HepG2 (cell line): ENCODE data around the gene SMARCA4. TPM values are rescaled to one million over a fixed set of nuclear protein-coding genes. Genes with fewer than 3 reads are reported as not detected.

Experiments used
- ATF1 ChIP-seq: IDR thresholded peaks from 2 replicates; pipeline ENCODE4 v1.6.1; 2016; ENCODE audit warnings: mild to moderate bottlenecking, control low read depth
- ATF7-NPFF ChIP-seq: sonication (generic); formaldehyde crosslinking; IDR thresholded peaks from 2 replicates; pipeline ENCODE4 v1.8.1; 2023; ENCODE audit warnings: mild to moderate bottlenecking, low read depth, missing genetic modification reagents, moderate library complexity
- DR1 ChIP-seq: sonication (generic); formaldehyde crosslinking; IDR thresholded peaks from 2 replicates; pipeline ENCODE4 v1.8.0; 2021; ENCODE audit warnings: mild to moderate bottlenecking, missing genetic modification reagents, inconsistent platforms
- HMG20A ChIP-seq: IDR thresholded peaks from 2 replicates; pipeline ENCODE4 v1.6.1; 2016; ENCODE audit warnings: borderline replicate concordance
- LCORL ChIP-seq, 2 experiments: fragments of 450-650 bp in 1 of 2; sonication (generic) in 1 of 2; formaldehyde crosslinking in 1 of 2; IDR thresholded peaks; 2 replicates each; pipeline versions ENCODE4 v1.5.0 to v1.6.1; 2017 to 2020; ENCODE audit warnings: antibody characterized with exemption in 1 of 2, missing genetic modification reagents in 1 of 2
- MAFG ChIP-seq: sonication (generic); formaldehyde crosslinking; IDR thresholded peaks from 2 replicates; pipeline ENCODE4 v1.5.1; 2020; ENCODE audit warnings: mild to moderate bottlenecking, missing genetic modification reagents
- MYC ChIP-seq: sonication (generic); formaldehyde crosslinking; IDR thresholded peaks from 2 replicates; pipeline ENCODE4 v1.9.0; 2021; ENCODE audit warnings: missing genetic modification reagents, borderline replicate concordance
- PAWR ChIP-seq: sonication (generic); formaldehyde crosslinking; IDR thresholded peaks from 2 replicates; pipeline ENCODE4 v1.4.0; 2020; ENCODE audit warnings: missing genetic modification reagents, mild to moderate bottlenecking, borderline replicate concordance
- POLR2A ChIP-seq, 2 experiments: IDR thresholded peaks; 2 replicates each; pipeline ENCODE4 v1.6.1; 2011; ENCODE audit warnings: low read depth in 2 of 2, low read length in 2 of 2, mild to moderate bottlenecking in 1 of 2, moderate library complexity in 1 of 2; ENCODE audit not compliant: insufficient read depth in 1 of 2
- STAG1 ChIP-seq: sonication (generic); formaldehyde crosslinking; IDR thresholded peaks from 2 replicates; pipeline ENCODE4 v1.4.0; 2020; ENCODE audit warnings: missing genetic modification reagents
- TCF7 ChIP-seq: sonication (generic); IDR thresholded peaks from 2 replicates; pipeline ENCODE4 v1.6.1; 2016; ENCODE audit warnings: antibody characterized with exemption, low read depth
- ZBTB20 ChIP-seq: sonication (generic); formaldehyde crosslinking; IDR thresholded peaks from 2 replicates; pipeline ENCODE4 v1.8.1; 2023; ENCODE audit warnings: missing genetic modification reagents, low read depth, mild to moderate bottlenecking, borderline replicate concordance
- ZFX ChIP-seq: sonication (generic); formaldehyde crosslinking; IDR thresholded peaks from 2 replicates; pipeline ENCODE4 v1.4.0; 2020; ENCODE audit warnings: mild to moderate bottlenecking, low read depth, missing genetic modification reagents, moderate library complexity
- ZNF552 ChIP-seq: sonication (generic); formaldehyde crosslinking; IDR thresholded peaks from 2 replicates; pipeline ENCODE4 v1.9.0; 2022; ENCODE audit warnings: missing genetic modification reagents, mild to moderate bottlenecking, borderline replicate concordance
- ZNF737 ChIP-seq: sonication (generic); formaldehyde crosslinking; IDR thresholded peaks from 2 replicates; pipeline ENCODE4 v1.5.0; 2020; ENCODE audit warnings: missing genetic modification reagents, mild to moderate bottlenecking, borderline replicate concordance
- ZNF850 ChIP-seq: sonication (generic); formaldehyde crosslinking; conservative IDR thresholded peaks from 2 replicates; pipeline ENCODE4 v1.9.0; 2021; ENCODE audit warnings: mild to moderate bottlenecking, missing genetic modification reagents
- ZSCAN22 ChIP-seq: sonication (generic); formaldehyde crosslinking; IDR thresholded peaks from 2 replicates; pipeline ENCODE4 v1.4.0; 2020; ENCODE audit warnings: mild to moderate bottlenecking, missing genetic modification reagents
- polyA plus RNA-seq, 8 experiments: library from polyadenylated mRNA; depleted of rRNA in 3 of 8; stranded (reverse) in 7 of 8; unstranded in 1 of 8; fragments of >200 nt; fragmentation: Illumina TruSeq in 4 of 8; extraction: Trizol in 4 of 8; gene quantifications; 2 replicates each; pipeline versions ENCODE4 v1.2.1 to v1.2.3, GENCODE V29; 2011 to 2016; ENCODE audit warnings: low read depth in 4 of 8, missing spikeins in 1 of 8, mixed read lengths in 1 of 8; ENCODE audit not compliant: insufficient read depth in 1 of 8
- total RNA-seq, 5 experiments: library from RNA; depleted of rRNA; stranded (reverse); fragments of >200 nt; fragmentation: Illumina TruSeq; extraction: Trizol; gene quantifications; 2 replicates each; pipeline ENCODE4 v1.2.3, GENCODE V29; 2016; ENCODE audit warnings: low read depth in 1 of 5
- TF ChIP-seq, protein P1 (sequence below): sonication (generic); formaldehyde crosslinking; IDR thresholded peaks from 2 replicates; pipeline ENCODE4 v1.4.0; 2020; ENCODE audit warnings: missing genetic modification reagents
- TF ChIP-seq, protein P2 (sequence below): sonication (generic); formaldehyde crosslinking; IDR thresholded peaks from 2 replicates; pipeline ENCODE4 v1.4.0; 2020; ENCODE audit warnings: missing genetic modification reagents, mild to moderate bottlenecking, borderline replicate concordance
- TF ChIP-seq, protein P3 (sequence below): IDR thresholded peaks from 2 replicates; pipeline ENCODE4 v1.6.1; 2012; ENCODE audit warnings: low read depth, low read length, improper control_type of control experiment
- TF ChIP-seq, protein P4 (sequence below): IDR thresholded peaks from 2 replicates; pipeline ENCODE4 v1.6.1; 2016
- TF ChIP-seq, protein P5 (sequence below): sonication (generic); formaldehyde crosslinking; IDR thresholded peaks from 2 replicates; pipeline ENCODE4 v1.5.0; 2020; ENCODE audit warnings: mild to moderate bottlenecking, low read depth, missing genetic modification reagents, borderline replicate concordance

SMARCA4 gene
- total and polyA plus RNA-seq, 2 of the 13 experiments (the other 11 are each of a cell fraction or from before 2014, with no cell fraction given): 25.4 to 45.9 TPM

DNA sequence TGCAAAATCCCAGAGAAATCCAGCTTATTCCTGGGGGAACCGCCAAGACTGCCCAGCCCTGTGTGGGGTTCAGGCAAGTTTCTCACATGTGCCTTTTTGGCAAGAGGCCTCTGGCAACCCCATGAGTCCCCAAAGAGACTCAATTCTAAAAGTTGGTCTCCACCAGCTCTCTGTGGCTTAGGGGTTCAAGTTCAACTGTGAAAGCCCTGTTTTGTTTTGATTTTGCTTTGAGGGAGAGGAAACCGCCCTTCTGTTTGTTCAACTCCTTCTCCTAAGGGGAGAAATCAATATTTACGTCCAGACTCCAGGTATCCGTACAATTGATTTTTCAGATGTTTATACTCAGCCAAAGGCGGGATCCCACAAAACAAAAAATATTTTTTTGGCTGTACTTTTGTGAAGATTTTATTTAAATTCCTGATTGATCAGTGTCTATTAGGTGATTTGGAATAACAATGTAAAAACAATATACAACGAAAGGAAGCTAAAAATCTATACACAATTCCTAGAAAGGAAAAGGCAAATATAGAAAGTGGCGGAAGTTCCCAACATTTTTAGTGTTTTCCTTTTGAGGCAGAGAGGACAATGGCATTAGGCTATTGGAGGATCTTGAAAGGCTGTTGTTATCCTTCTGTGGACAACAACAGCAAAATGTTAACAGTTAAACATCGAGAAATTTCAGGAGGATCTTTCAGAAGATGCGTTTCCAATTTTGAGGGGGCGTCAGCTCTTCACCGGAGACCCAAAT, 127.8 kb downstream of the SMARCA4 start (continued):
- TF ChIP-seq, protein P1, sequence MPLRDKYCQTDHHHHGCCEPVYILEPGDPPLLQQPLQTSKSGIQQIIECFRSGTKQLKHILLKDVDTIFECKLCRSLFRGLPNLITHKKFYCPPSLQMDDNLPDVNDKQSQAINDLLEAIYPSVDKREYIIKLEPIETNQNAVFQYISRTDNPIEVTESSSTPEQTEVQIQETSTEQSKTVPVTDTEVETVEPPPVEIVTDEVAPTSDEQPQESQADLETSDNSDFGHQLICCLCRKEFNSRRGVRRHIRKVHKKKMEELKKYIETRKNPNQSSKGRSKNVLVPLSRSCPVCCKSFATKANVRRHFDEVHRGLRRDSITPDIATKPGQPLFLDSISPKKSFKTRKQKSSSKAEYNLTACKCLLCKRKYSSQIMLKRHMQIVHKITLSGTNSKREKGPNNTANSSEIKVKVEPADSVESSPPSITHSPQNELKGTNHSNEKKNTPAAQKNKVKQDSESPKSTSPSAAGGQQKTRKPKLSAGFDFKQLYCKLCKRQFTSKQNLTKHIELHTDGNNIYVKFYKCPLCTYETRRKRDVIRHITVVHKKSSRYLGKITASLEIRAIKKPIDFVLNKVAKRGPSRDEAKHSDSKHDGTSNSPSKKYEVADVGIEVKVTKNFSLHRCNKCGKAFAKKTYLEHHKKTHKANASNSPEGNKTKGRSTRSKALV: no peak; the same call in 1 of the 2 replicates
- TF ChIP-seq HMG20A (peak; percentile 75; the same call in 1 of the 2 replicates), PAWR (no peak), DR1 (CRISPR knock-in tag) (no peak), ZFX (no peak), ATF1 (CRISPR knock-in tag) (no peak; the same call in 1 of the 2 replicates), MYC (CRISPR knock-in tag) (no peak), POLR2A (IDR thresholded peaks at IDR 0.05; ENCODE audit: insufficient read depth in 1 of 2, low read depth in 2 of 2, low read length in 2 of 2) (no peak), ZNF737 (CRISPR knock-in tag) (no peak), ZNF850 (CRISPR knock-in tag) (no peak), STAG1 (CRISPR knock-in tag) (no peak), ZBTB20 (CRISPR knock-in tag) (no peak), MAFG (CRISPR knock-in tag) (no peak), TCF7 (peak; percentile 79), LCORL (IDR thresholded peaks at IDR 0.05) (no peak), LCORL (CRISPR knock-in tag; IDR thresholded peaks at IDR 0.05) (no peak), ZSCAN22 (CRISPR knock-in tag) (no peak), ATF7-NPFF (CRISPR knock-in tag) (no peak), ZNF552 (no peak)
- TF ChIP-seq, protein P2, sequence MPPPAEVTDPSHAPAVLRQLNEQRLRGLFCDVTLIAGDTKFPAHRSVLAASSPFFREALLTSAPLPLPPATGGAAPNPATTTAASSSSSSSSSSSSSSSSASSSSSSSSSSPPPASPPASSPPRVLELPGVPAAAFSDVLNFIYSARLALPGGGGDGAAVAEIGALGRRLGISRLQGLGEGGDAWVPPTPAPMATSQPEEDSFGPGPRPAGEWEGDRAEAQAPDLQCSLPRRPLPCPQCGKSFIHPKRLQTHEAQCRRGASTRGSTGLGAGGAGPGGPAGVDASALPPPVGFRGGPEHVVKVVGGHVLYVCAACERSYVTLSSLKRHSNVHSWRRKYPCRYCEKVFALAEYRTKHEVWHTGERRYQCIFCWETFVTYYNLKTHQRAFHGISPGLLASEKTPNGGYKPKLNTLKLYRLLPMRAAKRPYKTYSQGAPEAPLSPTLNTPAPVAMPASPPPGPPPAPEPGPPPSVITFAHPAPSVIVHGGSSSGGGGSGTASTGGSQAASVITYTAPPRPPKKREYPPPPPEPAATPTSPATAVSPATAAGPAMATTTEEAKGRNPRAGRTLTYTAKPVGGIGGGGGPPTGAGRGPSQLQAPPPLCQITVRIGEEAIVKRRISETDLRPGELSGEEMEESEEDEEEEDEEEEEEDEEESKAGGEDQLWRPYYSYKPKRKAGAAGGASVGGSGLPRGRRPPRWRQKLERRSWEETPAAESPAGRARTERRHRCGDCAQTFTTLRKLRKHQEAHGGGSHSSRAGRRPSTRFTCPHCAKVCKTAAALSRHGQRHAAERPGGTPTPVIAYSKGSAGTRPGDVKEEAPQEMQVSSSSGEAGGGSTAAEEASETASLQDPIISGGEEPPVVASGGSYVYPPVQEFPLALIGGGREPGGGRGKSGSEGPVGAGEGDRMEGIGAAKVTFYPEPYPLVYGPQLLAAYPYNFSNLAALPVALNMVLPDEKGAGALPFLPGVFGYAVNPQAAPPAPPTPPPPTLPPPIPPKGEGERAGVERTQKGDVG: no peak
- TF ChIP-seq, protein P3, sequence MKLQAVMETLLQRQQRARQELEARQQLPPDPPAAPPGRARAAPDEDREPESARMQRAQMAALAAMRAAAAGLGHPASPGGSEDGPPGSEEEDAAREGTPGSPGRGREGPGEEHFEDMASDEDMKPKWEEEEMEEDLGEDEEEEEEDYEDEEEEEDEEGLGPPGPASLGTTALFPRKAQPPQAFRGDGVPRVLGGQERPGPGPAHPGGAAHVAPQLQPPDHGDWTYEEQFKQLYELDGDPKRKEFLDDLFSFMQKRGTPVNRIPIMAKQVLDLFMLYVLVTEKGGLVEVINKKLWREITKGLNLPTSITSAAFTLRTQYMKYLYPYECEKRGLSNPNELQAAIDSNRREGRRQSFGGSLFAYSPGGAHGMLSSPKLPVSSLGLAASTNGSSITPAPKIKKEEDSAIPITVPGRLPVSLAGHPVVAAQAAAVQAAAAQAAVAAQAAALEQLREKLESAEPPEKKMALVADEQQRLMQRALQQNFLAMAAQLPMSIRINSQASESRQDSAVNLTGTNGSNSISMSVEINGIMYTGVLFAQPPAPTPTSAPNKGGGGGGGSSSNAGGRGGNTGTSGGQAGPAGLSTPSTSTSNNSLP: 0 out of 2 replicates have a peak, but pooled peaks have one; percentile 61
- TF ChIP-seq, protein P4, sequence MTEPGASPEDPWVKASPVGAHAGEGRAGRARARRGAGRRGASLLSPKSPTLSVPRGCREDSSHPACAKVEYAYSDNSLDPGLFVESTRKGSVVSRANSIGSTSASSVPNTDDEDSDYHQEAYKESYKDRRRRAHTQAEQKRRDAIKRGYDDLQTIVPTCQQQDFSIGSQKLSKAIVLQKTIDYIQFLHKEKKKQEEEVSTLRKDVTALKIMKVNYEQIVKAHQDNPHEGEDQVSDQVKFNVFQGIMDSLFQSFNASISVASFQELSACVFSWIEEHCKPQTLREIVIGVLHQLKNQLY (CRISPR knock-in tag): no peak
- TF ChIP-seq, protein P5, sequence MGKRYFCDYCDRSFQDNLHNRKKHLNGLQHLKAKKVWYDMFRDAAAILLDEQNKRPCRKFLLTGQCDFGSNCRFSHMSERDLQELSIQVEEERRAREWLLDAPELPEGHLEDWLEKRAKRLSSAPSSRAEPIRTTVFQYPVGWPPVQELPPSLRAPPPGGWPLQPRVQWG: no peak
